ENCODE results near the gene PCDHA4. TPM values are rescaled to one million over a fixed set of nuclear protein-coding genes. Genes with fewer than 3 reads are reported as not detected.
"Not testable (repeated sequence)": the region's sequence is repeated elsewhere in the genome, so short reads cannot be mapped to it uniquely, and the experiment has no call there.

Gene PCDHA4
- total RNA-seq, result under 1 TPM; 0.43 to 0.63 TPM

- no peaks in the 10 kb centered on the region for H3K4me1 ChIP-seq
- peaks cover 5 to 42% of the 10 kb centered on the region in 2 donors for H3K9me3 ChIP-seq
- H3K27ac ChIP-seq, result no peak within 1 kb of the TSS
- TF ChIP-seq CTCF (IDR thresholded peaks at IDR 0.05), result peak in 1 of 2 donors; percentile 55
- H3K27me3 ChIP-seq, result no peaks in the 10 kb centered on the region
- H3K36me3 ChIP-seq, result no peaks in the 10 kb centered on the region
- no peak for DNase-seq (ENCODE audit: low spot score)
- H3K4me3 ChIP-seq, result peak within 1 kb of the TSS in 1 of 2 donors; percentile 45
Measured at GRCh38 chr5:140806834-140807775, at the start of gene PCDHA4. TSS of gene PCDHA4 (plus strand) at chr5:140807068.

- no peak for TF ChIP-seq CTCF (IDR thresholded peaks at IDR 0.05)
Measured at GRCh38 chr5:140764177-140764973, 42.5 kb upstream of the PCDHA4 start.

GRCh38 chr5:140767444-140767843 is 39.4 kb upstream of the PCDHA4 start:
- Histone ChIP-seq H3K36me3 (no peaks in the 10 kb centered on the region), H3K9me3 (peaks cover 44 to 100% of the 10 kb centered on the region in 2 donors), H3K27me3 (no peaks in the 10 kb centered on the region), H3K4me3 (no peak overlapping the region), H3K27ac (no peak overlapping the region), H3K4me1 (no peaks in the 10 kb centered on the region)
- no peak for DNase-seq (ENCODE audit: low spot score)
- TF ChIP-seq CTCF (IDR thresholded peaks at IDR 0.05), result no peak

More at GRCh38 chr5:140764177-140764973, 42.5 kb upstream of the PCDHA4 start:
- H3K4me3 ChIP-seq, result no peak overlapping the region
- no peaks in the 10 kb centered on the region for H3K4me1 ChIP-seq
- H3K27me3 ChIP-seq, result no peaks in the 10 kb centered on the region
- DNase-seq (ENCODE audit: low spot score), result no peak
- peaks cover 45 to 98% of the 10 kb centered on the region in 2 donors for H3K9me3 ChIP-seq
- H3K36me3 ChIP-seq, result no peaks in the 10 kb centered on the region
- H3K27ac ChIP-seq, result no peak overlapping the region

GRCh38 chr5:140780512-140780911 is 26.4 kb upstream of the PCDHA4 start:
- Histone ChIP-seq H3K4me3 (no peak overlapping the region), H3K27me3 (no peaks in the 10 kb centered on the region), H3K4me1 (no peaks in the 10 kb centered on the region), H3K36me3 (no peaks in the 10 kb centered on the region), H3K9me3 (peaks cover 0 to 87% of the 10 kb centered on the region in 2 donors), H3K27ac (no peak overlapping the region)
- no peak for DNase-seq (ENCODE audit: low spot score)
- no peak for TF ChIP-seq CTCF (IDR thresholded peaks at IDR 0.05)

GRCh38 chr5:140785905-140786686 is 20.8 kb upstream of the PCDHA4 start, which contains the start of gene PCDHA1:
TSS of gene PCDHA1 (plus strand) at chr5:140786140.
- Histone ChIP-seq H3K4me1 (no peaks in the 10 kb centered on the region), H3K36me3 (no peaks in the 10 kb centered on the region), H3K27ac (no peak within 1 kb of the TSS), H3K9me3 (peaks cover 6 to 90% of the 10 kb centered on the region in 2 donors), H3K27me3 (no peaks in the 10 kb centered on the region), H3K4me3 (no peak within 1 kb of the TSS)
- no peak for DNase-seq (ENCODE audit: low spot score)
- TF ChIP-seq CTCF (IDR thresholded peaks at IDR 0.05), result no peak

- not testable (repeated sequence) for H3K36me3 ChIP-seq
Measured at GRCh38 chr5:140787422-140787821, 19.4 kb upstream of the PCDHA4 start.

GRCh38 chr5:140787849-140788504 is 18.9 kb upstream of the PCDHA4 start:
- not testable (repeated sequence) for DNase-seq (ENCODE audit: low spot score); H3K36me3 ChIP-seq; H3K4me1 ChIP-seq; H3K4me3 ChIP-seq; H3K27me3 ChIP-seq; H3K27ac ChIP-seq
- peaks cover 6 to 89% of the 10 kb centered on the region in 2 donors for H3K9me3 ChIP-seq

More at GRCh38 chr5:140787422-140787821, 19.4 kb upstream of the PCDHA4 start:
- not testable (repeated sequence) for H3K4me1 ChIP-seq; H3K4me3 ChIP-seq; H3K27ac ChIP-seq; H3K27me3 ChIP-seq; DNase-seq (ENCODE audit: low spot score)
- peaks cover 6 to 90% of the 10 kb centered on the region in 2 donors for H3K9me3 ChIP-seq
